HPDE6-E6E7 (cell line): ENCODE results near the gene TACC3.

Experiments
- DNase-seq: peaks from one replicate; pipeline ENCODE4 v3.0.0; 2011; ENCODE audit warnings: missing footprints; ENCODE audit errors: extremely low spot score

Gene TACC3

DNA sequence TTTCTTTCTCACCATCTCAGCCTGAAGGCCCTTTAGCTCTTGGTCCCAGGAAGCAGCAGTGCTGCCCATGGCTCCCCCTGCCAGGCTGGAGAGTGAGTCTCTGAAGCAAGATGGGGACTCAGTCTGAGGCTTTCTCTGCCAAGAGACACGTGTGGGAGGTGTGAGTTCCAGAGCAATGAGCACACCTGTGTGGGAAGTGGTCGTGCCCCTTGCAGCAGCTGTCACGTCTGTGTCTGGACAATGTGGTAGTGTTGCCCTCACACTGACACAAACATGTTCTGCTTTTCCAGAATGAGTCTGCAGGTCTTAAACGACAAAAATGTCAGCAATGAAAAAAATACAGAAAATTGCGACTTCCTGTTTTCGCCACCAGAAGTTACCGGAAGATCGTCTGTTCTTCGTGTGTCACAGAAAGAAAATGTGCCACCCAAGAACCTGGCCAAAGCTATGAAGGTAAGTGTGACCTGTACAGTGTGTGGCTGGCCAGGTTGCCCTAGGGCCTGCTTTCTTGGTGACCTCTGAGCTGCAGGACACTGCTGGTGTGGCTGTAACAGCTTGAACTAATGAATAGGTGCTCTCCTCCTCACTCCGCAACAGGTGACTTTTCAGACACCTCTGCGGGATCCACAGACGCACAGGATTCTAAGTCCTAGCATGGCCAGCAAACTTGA lies 1.9 kb downstream of the TACC3 start:
- DNase-seq: no peak

DNA sequence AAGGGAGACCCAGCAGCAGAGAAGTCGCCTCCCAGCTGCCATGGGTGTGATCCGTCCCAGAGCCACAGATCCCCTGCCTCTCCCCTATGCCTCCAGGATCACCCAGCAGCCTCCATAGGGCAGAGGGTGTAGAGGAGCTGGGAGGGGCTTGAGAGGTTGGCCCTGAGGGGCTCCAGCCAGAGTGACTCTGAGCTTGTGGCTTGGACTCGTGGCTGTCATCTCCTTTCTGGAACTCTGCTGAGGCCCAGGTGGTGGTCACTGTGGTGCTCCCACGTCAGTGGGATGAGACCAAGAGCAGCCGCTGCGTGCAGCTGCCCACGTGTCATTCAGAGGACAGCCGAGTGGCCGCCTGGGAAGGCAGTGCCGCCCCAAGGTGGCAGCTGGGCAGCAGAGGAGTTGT lies 4.2 kb downstream of the TACC3 start:
- DNase-seq: no peak

DNA sequence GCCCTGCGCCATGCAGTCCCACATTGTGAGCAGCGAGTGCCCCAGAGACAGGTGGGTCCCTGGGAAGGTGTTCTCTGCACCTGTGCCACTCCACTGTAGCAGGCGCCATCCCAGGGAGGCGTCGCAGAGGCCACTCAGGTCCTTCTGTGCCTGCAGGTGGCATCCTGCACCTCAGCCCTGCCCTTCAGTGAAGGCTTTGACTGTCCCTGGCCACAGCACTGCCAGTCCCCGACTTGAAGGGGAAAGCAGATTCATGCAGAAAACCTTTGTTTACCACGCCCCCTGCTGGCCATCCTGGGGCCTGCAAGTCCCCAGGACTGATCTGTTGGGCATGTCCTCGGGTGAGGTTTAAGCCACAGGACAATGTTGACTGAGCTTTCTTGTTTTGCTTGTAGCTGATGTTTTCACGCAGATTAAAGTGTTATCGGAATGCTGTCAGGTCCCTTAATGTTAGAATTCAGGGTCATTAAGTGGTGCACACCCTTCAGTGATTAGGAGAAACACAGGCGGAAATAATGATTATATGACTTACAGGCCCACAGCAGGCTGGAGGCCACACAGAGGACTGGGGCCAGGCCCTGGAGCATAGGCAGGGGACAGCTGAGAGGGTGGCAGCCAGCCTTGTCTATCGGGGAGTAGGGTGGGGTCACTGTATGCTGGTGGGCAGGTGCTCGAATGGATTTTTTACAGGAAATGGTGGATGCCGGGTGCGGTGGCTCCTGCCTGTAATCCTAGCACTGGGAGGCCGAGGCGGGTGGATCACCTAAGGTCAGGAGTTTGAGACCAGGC lies 5.0 kb downstream of the TACC3 start:
- no peak for DNase-seq

DNA sequence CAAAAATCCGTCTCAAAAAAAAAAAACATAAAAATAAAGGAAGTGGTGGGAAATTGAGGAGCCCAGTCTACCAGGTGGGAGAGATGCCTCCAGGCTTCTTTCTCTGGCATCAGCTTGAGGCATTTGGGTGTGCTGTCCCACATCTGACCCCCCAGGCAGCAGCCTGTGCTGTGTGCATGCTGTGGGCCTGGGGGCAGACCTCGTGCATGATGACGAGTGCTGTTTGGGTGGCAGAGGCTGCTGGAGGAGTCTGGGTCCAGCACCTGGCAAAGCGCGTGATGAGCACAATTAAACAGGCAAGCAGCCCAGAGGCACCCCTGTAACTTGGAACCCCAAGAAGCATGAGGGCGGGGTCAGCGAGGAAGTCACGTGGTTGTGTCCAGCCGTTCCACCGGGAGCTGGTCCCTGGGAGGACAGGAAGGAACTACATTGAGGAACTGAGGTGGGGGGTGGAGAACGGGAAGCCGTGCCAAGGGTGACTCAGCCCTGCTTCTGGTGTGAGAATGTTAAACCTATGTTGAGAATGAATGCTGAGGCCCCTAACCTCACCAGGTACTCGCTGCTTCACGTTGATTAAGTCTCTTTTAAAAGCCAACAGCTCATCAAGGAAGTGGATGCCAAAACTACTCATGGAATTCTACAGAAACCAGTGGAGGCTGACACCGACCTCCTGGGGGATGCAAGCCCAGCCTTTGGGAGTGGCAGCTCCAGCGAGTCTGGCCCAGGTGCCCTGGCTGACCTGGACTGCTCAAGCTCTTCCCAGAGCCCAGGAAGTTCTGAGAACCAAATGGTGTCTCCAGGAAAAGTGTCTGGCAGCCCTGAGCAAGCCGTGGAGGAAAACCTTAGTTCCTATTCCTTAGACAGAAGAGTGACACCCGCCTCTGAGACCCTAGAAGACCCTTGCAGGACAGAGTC lies 6.1 kb downstream of the TACC3 start:
- DNase-seq: peak; percentile 83

DNA sequence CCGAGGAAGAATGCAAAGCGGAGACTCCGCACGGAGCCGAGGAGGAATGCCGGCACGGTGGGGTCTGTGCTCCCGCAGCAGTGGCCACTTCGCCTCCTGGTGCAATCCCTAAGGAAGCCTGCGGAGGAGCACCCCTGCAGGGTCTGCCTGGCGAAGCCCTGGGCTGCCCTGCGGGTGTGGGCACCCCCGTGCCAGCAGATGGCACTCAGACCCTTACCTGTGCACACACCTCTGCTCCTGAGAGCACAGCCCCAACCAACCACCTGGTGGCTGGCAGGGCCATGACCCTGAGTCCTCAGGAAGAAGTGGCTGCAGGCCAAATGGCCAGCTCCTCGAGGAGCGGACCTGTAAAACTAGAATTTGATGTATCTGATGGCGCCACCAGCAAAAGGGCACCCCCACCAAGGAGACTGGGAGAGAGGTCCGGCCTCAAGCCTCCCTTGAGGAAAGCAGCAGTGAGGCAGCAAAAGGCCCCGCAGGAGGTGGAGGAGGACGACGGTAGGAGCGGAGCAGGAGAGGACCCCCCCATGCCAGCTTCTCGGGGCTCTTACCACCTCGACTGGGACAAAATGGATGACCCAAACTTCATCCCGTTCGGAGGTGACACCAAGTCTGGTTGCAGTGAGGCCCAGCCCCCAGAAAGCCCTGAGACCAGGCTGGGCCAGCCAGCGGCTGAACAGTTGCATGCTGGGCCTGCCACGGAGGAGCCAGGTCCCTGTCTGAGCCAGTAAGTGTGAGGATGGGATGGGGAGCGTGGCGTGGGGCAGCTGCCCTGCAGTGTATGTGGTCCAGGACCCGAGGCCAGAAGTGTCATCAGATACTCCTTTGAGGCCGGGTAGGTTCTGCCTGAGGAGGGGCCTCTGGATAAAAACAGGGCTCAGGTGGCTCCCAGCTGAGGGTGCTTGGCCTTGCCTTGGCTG lies 7.0 kb downstream of the TACC3 start:
- DNase-seq: no peak

DNA sequence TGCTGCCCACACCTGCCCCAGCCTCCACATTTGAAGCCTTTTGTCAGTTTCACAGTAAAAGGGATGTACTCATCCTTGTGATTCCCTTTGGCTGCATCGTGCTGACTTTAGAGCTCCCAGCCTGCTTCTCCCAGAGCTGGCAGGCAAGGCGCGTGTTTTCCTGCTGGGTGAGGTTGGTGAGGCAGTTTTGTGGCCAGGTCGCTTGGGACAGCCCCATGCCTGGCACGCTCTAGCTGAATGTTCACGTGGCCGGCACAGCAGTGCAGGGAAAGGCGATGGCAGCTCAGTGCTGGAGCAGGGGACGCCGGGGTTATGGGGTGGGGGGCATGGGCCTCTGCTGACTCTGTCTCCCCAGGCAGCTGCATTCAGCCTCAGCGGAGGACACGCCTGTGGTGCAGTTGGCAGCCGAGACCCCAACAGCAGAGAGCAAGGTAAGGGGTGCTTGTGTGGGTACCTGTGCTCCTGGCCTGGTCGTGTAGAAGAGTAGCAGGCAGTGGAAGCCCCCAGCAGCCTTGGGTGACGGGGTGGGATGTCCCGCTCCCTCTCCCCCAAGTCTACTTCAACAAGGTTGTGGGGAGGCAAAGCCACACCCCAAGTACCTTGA lies 9.3 kb downstream of the TACC3 start:
- DNase-seq: no peak

DNA sequence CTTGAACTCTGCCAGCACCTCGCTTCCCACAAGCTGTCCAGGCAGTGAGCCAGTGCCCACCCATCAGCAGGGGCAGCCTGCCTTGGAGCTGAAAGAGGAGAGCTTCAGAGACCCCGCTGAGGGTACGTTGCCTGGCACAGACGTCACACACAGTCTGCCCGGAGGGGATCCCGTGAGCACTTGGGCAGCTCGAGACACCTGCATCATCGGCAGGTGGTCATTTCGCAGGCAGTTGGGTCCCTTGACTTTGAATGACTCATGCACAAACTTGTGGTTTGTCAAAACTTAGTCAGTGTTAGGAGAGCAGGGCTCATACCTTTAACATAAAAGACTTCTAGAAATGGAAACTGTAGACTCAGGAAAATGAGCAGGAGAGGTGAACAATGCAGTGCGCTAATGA lies 9.9 kb downstream of the TACC3 start:
- DNase-seq: peak; percentile 65

DNA sequence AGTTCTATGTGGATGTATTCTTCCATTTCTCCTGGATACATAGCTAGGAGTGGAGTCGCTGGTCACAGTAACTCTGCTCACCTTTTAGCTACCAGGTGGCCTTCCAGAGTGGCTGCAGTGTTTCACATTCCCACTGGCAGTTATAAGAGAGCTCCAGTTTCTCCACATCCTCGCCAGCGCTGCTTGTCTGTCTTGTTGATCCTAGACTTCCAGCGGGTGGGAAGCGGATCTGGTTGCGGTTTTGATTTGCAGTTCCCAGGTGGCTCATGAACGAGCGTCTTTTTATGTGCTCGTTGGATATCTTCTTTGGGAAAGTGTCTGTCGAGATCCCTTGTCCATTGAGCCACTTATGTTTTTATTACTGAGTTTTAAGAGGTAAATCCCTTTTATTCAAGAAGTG lies 11.6 kb downstream of the TACC3 start:
- no peak for DNase-seq

DNA sequence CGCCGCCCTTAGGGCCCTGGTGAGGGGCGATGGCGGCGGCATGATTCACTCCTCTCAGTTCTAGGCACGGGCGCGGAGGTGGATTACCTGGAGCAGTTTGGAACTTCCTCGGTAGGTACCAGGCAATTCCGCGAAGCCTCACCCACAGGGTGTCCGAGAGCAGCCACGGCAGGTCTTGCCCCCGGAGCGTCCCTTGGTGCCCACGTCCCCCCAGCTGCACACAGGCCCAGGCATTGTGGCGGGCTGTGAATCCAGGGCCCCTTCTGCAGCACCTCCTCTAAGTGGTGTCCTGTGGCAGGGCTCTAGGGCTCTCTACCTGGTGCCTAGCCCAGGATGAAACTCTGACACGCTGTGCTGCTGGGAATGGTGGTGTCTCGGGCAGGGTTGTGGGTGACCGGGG lies 13.9 kb downstream of the TACC3 start:
- no peak for DNase-seq

DNA sequence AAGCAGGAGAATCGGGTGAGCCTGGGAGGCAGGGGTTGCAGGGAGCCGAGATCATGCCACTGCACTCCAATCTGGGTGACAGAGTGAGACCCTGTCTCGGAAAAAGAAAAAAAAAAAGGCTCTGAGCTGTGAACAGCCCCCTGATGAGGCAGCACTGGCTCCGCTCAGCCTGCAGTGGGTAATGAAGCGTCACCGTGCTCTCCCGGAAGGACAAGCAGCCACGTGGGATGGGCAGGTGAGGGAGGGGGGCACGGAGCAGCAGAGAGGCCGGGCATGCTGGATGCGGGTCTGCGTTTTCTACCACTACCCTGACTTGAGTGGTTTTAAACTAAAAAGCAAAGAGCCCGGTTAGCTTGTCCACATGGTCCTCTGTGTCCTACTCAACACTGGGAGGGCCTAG lies 15.5 kb downstream of the TACC3 start:
- DNase-seq: no peak

DNA sequence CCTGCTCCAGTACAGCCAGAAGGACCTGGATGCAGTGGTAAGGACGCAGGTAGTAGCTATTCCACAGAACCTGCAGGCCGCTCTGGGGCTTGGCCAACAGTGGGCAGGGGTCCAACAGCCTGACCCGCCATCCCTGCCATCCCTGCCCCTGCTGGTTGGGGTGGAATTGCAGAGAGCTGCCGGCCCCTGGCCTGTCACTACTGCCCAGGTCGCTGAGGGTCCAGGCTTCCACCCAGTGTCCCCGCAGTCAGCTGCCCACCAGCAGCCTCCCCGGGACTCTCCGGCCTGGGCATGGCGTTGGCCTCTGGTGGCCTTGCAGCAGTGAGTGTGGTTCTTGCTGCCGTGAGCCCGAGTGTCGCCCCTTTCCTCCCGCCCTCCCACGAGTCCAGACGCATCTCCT lies 16.3 kb downstream of the TACC3 start:
- no peak for DNase-seq

DNA sequence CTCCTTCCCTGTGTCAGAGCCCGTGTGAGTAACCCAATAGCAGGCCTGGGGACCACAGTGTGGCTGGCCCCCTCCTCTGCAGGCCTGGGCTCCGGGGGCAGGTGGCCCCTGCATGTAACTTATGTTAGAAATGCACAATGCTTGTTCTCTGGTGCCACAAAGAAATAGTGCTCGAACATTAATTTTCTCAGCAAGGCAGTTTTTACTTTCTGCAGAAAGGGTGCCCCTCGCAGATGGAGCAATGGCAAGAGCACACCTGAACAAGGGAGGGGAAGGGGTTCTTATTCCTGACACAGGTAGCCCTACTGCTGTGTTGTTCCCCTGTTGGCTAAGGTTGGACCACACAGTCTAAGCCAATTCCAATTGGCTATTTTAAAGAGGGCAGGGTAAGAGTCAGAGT lies 17.1 kb downstream of the TACC3 start:
- no peak for DNase-seq

DNA sequence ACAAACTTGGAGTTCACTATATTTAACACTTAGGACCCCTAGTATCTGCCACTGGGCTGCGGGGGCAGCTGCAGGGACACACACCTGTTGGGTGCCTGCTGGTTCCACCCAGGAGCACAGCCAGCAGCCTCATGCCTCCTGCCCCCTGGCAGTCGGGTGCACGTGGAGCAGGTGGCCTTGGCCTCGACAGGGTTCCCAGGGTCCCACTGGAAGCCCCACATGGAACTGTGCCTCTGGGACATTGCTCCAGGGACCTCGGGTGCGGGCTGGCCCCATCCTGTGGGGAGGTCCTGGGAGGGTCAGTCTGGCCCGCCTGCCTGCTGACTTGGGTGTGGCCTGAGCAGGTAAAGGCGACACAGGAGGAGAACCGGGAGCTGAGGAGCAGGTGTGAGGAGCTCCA lies 18.0 kb downstream of the TACC3 start:
- no peak for DNase-seq

DNA sequence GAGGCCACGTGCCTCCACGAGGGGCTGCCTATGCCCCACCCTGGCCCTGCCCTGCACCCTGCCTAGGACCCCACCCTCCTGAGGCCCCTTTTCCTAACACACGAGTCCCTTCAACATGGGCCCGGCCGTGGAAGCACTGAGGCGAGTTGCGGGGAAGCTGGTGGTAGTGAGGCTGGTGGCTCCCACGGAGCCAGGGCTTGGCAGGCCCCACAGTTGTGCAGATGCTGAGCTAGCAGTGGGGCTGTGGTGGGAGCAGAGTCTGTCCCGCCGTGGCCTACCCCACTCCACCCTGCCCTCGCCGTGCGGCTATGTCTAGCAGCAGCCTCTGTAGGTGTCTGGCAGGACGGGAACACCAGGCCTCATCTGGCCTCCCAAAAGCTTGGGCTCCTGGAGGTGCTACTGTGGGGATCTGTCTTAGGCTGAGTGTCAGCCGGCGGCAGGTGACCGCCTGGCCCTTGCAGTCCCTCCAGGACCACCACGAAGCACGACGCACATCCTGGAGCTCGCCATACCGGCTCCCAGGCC lies 18.8 kb downstream of the TACC3 start:
- no peak for DNase-seq

DNA sequence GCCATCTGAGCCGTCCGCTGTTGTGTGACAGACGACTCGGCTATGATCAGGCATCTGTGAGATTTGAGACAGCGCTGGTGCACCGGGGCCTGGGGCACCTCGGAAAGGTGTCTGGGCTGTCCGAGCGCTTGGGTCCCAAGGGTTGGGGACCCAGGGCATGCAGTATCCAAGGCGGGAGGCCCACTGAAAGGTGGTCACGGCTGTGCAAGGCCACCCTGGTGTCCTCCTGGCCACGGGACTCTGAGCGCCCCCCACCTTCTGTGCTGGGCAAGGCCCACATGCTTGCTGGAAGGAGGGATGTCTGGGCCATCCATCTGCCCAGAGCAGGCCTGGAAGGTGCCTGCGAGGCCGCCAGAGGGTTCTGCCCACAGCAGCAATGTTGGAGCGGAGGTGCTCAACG lies 19.9 kb downstream of the TACC3 start:
- no peak for DNase-seq

DNA sequence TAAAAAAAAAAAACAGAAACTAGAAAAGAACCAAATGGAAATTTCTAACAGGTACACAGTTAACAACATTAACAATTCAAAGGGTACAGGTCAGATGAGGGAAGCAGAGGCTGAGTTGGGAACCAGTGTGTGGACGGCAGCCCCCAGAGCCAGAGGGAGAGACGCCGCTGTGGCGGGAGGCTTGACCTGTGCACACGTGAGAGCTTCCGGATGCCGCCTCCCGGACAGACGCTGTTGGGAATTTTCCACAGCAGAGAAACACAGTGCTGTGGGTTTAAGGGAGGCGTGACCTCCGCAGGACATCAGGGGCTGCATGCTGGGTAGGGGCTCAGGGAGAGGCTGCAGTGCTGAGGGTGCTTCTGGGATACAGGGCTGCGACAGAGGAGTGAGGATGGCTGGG lies 22.2 kb downstream of the TACC3 start:
- no peak for DNase-seq

DNA sequence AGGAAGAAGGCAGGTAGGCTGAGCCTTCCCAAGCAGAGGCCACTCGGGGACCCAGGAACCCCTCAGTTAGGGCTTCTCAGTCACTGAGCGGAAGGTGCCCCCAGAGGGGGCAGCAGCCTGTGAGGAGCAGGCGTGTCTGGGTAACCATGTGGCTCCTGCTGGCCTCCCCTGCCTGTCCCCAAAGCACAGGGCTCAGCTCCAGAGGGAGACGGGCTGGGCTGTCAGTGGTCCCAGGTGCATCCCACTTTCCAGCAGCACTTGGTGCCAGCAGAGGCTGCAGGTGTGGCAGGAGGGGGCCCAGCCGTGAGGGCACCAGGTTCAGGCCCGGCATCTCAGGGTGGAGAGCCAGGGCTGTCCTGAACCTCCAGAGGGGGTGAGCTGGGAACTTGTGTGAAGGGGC lies 22.7 kb downstream of the TACC3 start:
- no peak for DNase-seq

DNA sequence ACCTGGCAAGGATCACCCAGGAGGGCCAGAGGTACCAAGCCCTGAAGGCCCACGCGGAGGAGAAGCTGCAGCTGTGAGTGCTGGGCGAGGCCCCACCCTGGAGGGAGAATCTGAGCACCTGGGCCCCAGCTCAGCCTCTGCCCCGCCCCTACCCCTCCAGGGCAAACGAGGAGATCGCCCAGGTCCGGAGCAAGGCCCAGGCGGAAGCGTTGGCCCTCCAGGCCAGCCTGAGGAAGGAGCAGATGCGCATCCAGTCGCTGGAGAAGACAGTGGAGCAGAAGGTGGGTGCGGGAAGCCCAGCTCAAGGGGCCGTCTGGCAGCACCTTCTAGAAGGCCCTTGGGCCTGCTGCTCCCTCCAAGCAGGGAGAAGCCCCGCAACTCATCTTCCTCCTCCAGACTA lies 23.2 kb downstream of the TACC3 start:
- DNase-seq: no peak

DNA sequence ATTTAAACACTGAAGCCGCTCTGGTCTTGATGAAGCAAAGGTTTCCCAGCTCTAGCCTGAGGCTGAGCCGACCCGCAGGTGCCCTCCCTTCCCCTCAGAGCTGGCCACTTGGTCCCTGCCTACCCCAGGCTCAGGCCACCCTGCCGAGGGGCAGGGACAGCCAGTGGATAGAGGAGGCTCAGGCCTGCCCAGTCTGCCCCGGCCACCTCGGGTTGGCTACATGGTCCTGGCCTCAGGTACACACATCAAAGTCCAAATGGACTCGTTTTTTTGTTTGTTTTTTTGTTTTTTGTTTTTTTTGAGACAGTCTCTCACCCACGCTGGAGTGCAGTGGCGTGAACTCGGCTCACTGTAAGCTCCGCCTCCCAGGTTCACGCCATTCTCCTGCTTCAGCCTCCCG lies 23.8 kb downstream of the TACC3 start:
- no peak for DNase-seq

DNA sequence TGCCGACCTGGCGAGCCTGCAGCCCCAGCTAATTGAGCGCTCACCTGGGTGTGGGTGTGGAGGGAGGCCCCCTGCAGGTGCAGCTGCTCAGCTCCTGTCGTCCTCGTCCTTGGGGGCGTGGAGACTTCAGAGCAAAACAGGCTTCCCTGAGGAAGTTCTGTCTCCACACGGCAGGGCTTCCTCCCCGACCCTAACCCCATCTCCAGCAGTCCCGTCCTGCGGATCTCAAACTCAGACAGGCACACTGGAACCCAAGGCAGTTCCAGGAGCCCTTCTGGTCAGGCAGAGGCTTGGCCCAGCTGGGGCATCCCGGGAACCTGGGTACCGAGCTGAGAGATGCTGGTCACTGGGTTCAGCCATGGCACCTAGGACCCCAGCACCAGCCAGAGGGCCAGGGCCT lies 24.4 kb downstream of the TACC3 start:
- DNase-seq: no peak

DNA sequence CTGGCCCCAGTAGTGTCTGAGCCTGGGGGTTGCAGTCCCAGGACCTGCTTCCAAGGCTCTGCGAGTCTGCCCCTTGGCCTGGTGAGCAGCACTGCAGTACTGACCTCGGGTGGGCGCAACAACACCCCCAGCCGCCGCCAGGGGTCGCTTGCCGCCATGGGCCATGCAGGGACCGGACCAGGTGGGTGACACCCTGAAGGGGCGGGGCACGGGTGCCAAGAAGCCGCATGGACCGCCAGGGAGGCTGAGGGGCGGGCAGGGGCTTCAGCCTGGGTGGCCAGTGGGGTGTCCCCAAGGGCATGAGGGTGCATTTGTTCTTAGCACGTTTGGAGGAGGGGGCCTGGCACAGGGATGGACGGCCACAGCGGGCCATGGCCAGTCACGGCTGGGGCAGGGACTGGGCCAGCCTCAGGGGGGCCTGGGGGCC lies 25.0 kb downstream of the TACC3 start:
- peak; percentile 53 for DNase-seq
